Suprapubic skin (tissue), 4 donors: ENCODE data around the gene THOC2.
"Not testable (repeated sequence)": the region's sequence is repeated elsewhere in the genome, so short reads cannot be mapped to it uniquely, and the experiment has no call there.

Experiments used
- CTCF ChIP-seq, 2 donors: fragments of 200-600 bp in 1 of 2; fragments of 450-650 bp in 1 of 2; sonication (generic) in 1 of 2; IDR thresholded peaks; one replicate each; pipeline ENCODE4 v1.5.1; 2016 to 2019; ENCODE audit warnings: antibody characterized with exemption in 2 of 2, mild to moderate bottlenecking in 1 of 2, moderate library complexity in 1 of 2
- POLR2A ChIP-seq, 2 donors: fragments of 450-650 bp; IDR thresholded peaks; one replicate each; pipeline ENCODE4 v1.6.1; 2017; ENCODE audit warnings: antibody characterized with exemption in 2 of 2, mild to moderate bottlenecking in 2 of 2, moderate library complexity in 2 of 2
- POLR2AphosphoS5 ChIP-seq, 3 donors: sonication (generic); formaldehyde crosslinking; IDR thresholded peaks; one replicate each; pipeline ENCODE4 v1.6.1; 2017; ENCODE audit warnings: antibody characterized with exemption in 3 of 3

GRCh38 chrX:123711201-123711600 is 21.7 kb downstream of the THOC2 start:
- TF ChIP-seq POLR2AphosphoS5, CTCF, POLR2A (IDR thresholded peaks at IDR 0.05): not testable (repeated sequence)
